HCT116 (cell line): ENCODE measurements around the gene GSK3A.
A peak's percentile ranks its signal among the peaks of the same experiment; 100 is the strongest.

ENCODE experiments used
- ATF3 ChIP-seq: IDR thresholded peaks from 2 replicates; pipeline ENCODE4 v1.6.1; 2012
- CTCF ChIP-seq, 3 experiments: fragments of 200-600 bp in 1 of 3; sonication (generic) in 1 of 3; IDR thresholded peaks in 2 of 3; conservative IDR thresholded peaks in 1 of 3; 2 replicates each; pipeline ENCODE4 v1.5.1; 2012 to 2017; ENCODE audit warnings: low read depth in 2 of 3, low read length in 2 of 3, antibody characterized with exemption in 1 of 3, borderline replicate concordance in 1 of 3, control low read depth in 1 of 3, mild to moderate bottlenecking in 1 of 3, mixed read lengths in 1 of 3, mixed run types in 1 of 3, moderate library complexity in 1 of 3; ENCODE audit not compliant: insufficient read depth in 1 of 3
- EGR1 ChIP-seq: IDR thresholded peaks from 2 replicates; pipeline ENCODE4 v1.6.1; 2012; ENCODE audit warnings: low read depth
- ELF1 ChIP-seq: IDR thresholded peaks from 2 replicates; pipeline ENCODE4 v1.6.1; 2012; ENCODE audit warnings: low read depth, borderline replicate concordance
- EZH2 ChIP-seq: fragments of 200-600 bp; sonication (generic); IDR thresholded peaks from 2 replicates; pipeline ENCODE4 v1.6.1; 2017; ENCODE audit warnings: antibody characterized with exemption, mixed run types
- POLR2A ChIP-seq: IDR thresholded peaks from 2 replicates; pipeline ENCODE4 v1.7.0; 2011; ENCODE audit warnings: borderline replicate concordance; ENCODE audit not compliant: insufficient read depth, insufficient read length; ENCODE audit errors: extremely low read depth
- POLR2AphosphoS5 ChIP-seq: IDR thresholded peaks from 2 replicates; pipeline ENCODE4 v1.6.1; 2011; ENCODE audit warnings: mild to moderate bottlenecking, low read depth, low read length, moderate library complexity
- SP1 ChIP-seq: IDR thresholded peaks from 2 replicates; pipeline ENCODE4 v1.6.1; 2012; ENCODE audit warnings: low read depth
- SRF ChIP-seq: IDR thresholded peaks from 2 replicates; pipeline ENCODE4 v1.6.1; 2012; ENCODE audit warnings: low read depth
- YY1 ChIP-seq: IDR thresholded peaks from 2 replicates; pipeline ENCODE4 v1.6.1; 2011; ENCODE audit warnings: low read length, low read depth, moderate library complexity, mild to moderate bottlenecking; ENCODE audit not compliant: insufficient replicate concordance; ENCODE audit errors: extremely low read depth

GRCh38 chr19:42269478-42270345 is 27.3 kb upstream of the GSK3A start:
- TF ChIP-seq POLR2AphosphoS5 (peak; percentile 1; the same call in 1 of the 2 replicates), CTCF (IDR thresholded peaks at IDR 0.05 in 2 of 3, conservative IDR thresholded peaks at IDR 0.05 in 1 of 3; ENCODE audit: borderline replicate concordance in 1 of 3, insufficient read depth in 1 of 3, low read depth in 2 of 3, low read length in 2 of 3) (no peak), SRF (no peak), ELF1 (no peak), EGR1 (no peak), ATF3 (no peak), EZH2 (no peak), SP1 (no peak), POLR2A (no peak), YY1 (no peak)
